H1 (cell line): ENCODE measurements around the gene CNOT2. TPM values are rescaled to one million over a fixed set of nuclear protein-coding genes. Genes with fewer than 3 reads are reported as not detected.

ENCODE experiments used
- CTCF ChIA-PET: fragments of 300-600 bp; sonication (Branson Sonifier 250); formaldehyde crosslinking; loops from one replicate; lab custom pipeline; 2021; ENCODE audit not compliant: partially characterized antibody; lab: Charles Lee
- POLR2A ChIA-PET: fragments of 300-600 bp; sonication (Branson Sonifier 250); formaldehyde crosslinking; loops from one replicate; lab custom pipeline; 2021; ENCODE audit warnings: inconsistent platforms; ENCODE audit not compliant: partially characterized antibody; lab: Charles Lee
- DNase-seq, 2 experiments: peaks; one replicate each; pipeline versions ENCODE4 v3.0.0 to v3.0.0-alpha.2; 2010 to 2022; ENCODE audit warnings: low spot score in 2 of 2, low read depth in 1 of 2, mixed read lengths in 1 of 2
- FAIRE-seq: peaks from 2 replicates; lab custom pipeline; 2011; peaks lifted over from hg19 to GRCh38; lab: Jason Lieb, UNC
- H2AFZ ChIP-seq: 2 replicates; pipeline ENCODE4 v1.8.1; 2012; ENCODE audit warnings: low read length, inconsistent platforms
- H2AK5ac ChIP-seq: 2 replicates; pipeline ENCODE4 v1.6.1; 2013; ENCODE audit warnings: low read depth, low read length
- H2BK120ac ChIP-seq: replicated peaks from 2 replicates; pipeline ENCODE3; 2013; ENCODE audit warnings: low read depth, low read length, inconsistent platforms
- H2BK12ac ChIP-seq: 2 replicates; pipeline ENCODE4 v1.6.1; 2013; ENCODE audit warnings: low read depth, low read length
- H2BK15ac ChIP-seq: 2 replicates; pipeline ENCODE4 v1.6.1; 2013; ENCODE audit warnings: low read length
- H2BK20ac ChIP-seq: 2 replicates; pipeline ENCODE4 v1.6.1; 2013; ENCODE audit warnings: low read length
- H2BK5ac ChIP-seq: 2 replicates; pipeline ENCODE4 v1.6.1; 2013; ENCODE audit warnings: low read depth, low read length
- H3K14ac ChIP-seq: 2 replicates; pipeline ENCODE4 v1.6.1; 2013; ENCODE audit warnings: inconsistent platforms; ENCODE audit not compliant: insufficient read length
- H3K18ac ChIP-seq: 2 replicates; pipeline ENCODE4 v1.6.1; 2013; ENCODE audit warnings: low read length; ENCODE audit errors: extremely low read depth
- H3K23ac ChIP-seq: 2 replicates; pipeline ENCODE4 v1.6.1; 2013; ENCODE audit warnings: inconsistent platforms; ENCODE audit not compliant: insufficient read length
- H3K23me2 ChIP-seq: 2 replicates; pipeline ENCODE4 v1.6.1; 2013; ENCODE audit warnings: low read depth, low read length
- H3K27ac ChIP-seq: 2 replicates; pipeline ENCODE4 v1.6.1; 2011; ENCODE audit warnings: low read depth, low read length, inconsistent platforms
- H3K27me3 ChIP-seq, 4 experiments: replicated peaks in 1 of 4; 1 replicate in 1 of 4; 2 replicates in 3 of 4; pipeline versions ENCODE4 v1.6.1 to v1.8.1; 2011 to 2013; ENCODE audit warnings: low read length in 3 of 4, mild to moderate bottlenecking in 3 of 4, inconsistent platforms in 2 of 4, mixed read lengths in 2 of 4, moderate library complexity in 1 of 4; ENCODE audit not compliant: control insufficient read depth in 3 of 4, insufficient read depth in 3 of 4; ENCODE audit errors: extremely low read depth in 1 of 4
- H3K36me3 ChIP-seq, 4 experiments: 2 replicates each; pipeline versions ENCODE4 v1.6.1 to v1.8.1; 2011 to 2013; ENCODE audit warnings: mild to moderate bottlenecking in 4 of 4, low read length in 3 of 4, moderate library complexity in 2 of 4, control low read depth in 1 of 4, inconsistent platforms in 1 of 4; ENCODE audit not compliant: insufficient read depth in 4 of 4, control insufficient read depth in 2 of 4
- H3K4ac ChIP-seq: replicated peaks from 2 replicates; pipeline ENCODE3; 2013; ENCODE audit warnings: low read length, low read depth, mixed read lengths, inconsistent platforms; ENCODE audit not compliant: insufficient read length
- H3K4me1 ChIP-seq, 4 experiments: replicated peaks in 1 of 4; 1 replicate in 1 of 4; 2 replicates in 3 of 4; pipeline versions ENCODE4 v1.6.1 to v1.8.1; 2011 to 2013; ENCODE audit warnings: low read length in 3 of 4, inconsistent platforms in 2 of 4, mixed read lengths in 1 of 4; ENCODE audit not compliant: insufficient read depth in 4 of 4, control insufficient read depth in 3 of 4
- H3K4me2 ChIP-seq, 2 experiments: 2 replicates each; pipeline versions ENCODE4 v1.6.1 to v1.8.1; 2011 to 2013; ENCODE audit warnings: low read depth in 2 of 2, low read length in 2 of 2, control low read depth in 1 of 2, inconsistent platforms in 1 of 2, mild to moderate bottlenecking in 1 of 2; ENCODE audit not compliant: insufficient read depth in 1 of 2
- H3K4me3 ChIP-seq, 4 experiments: fragments of 200-600, 300-600 bp in 1 of 4; sonication (generic), shearing (Covaris generic), sonication (Bioruptor Twin) in 1 of 4; 2 replicates each; pipeline versions ENCODE4 v1.5.1 to v1.8.1; 2011 to 2016; ENCODE audit warnings: low read length in 4 of 4, low read depth in 3 of 4, control low read depth in 2 of 4, inconsistent platforms in 2 of 4, mild to moderate bottlenecking in 2 of 4, mixed read lengths in 1 of 4, moderate library complexity in 1 of 4; ENCODE audit not compliant: insufficient read depth in 2 of 4; ENCODE audit errors: extremely low read depth in 1 of 4
- H3K56ac ChIP-seq: replicated peaks from 2 replicates; pipeline ENCODE3; 2013; ENCODE audit warnings: low read depth, mild to moderate bottlenecking, mixed read lengths, low read length, inconsistent platforms; ENCODE audit not compliant: insufficient read length
- H3K79me1 ChIP-seq: 2 replicates; pipeline ENCODE4 v1.6.1; 2013; ENCODE audit warnings: low read depth, low read length, control low read depth
- H3K79me2 ChIP-seq, 2 experiments: 2 replicates each; pipeline versions ENCODE4 v1.6.1 to v1.8.1; 2012 to 2013; ENCODE audit warnings: low read length in 2 of 2, mild to moderate bottlenecking in 2 of 2, inconsistent platforms in 1 of 2; ENCODE audit not compliant: insufficient read depth in 2 of 2, control insufficient read depth in 1 of 2
- H3K9ac ChIP-seq, 4 experiments: replicated peaks in 1 of 4; 1 replicate in 1 of 4; 2 replicates in 3 of 4; pipeline versions ENCODE4 v1.6.1 to v1.8.1; 2011 to 2013; ENCODE audit warnings: low read depth in 3 of 4, low read length in 3 of 4, control low read depth in 2 of 4, mild to moderate bottlenecking in 2 of 4, moderate library complexity in 2 of 4, inconsistent platforms in 1 of 4; ENCODE audit errors: extremely low read depth in 1 of 4
- H3K9me3 ChIP-seq, 2 experiments: 2 replicates each; pipeline versions ENCODE4 v1.6.1 to v1.8.1; 2012 to 2013; ENCODE audit warnings: mild to moderate bottlenecking in 2 of 2, moderate library complexity in 2 of 2, control low read depth in 1 of 2, inconsistent platforms in 1 of 2, low read depth in 1 of 2, low read length in 1 of 2, mixed read lengths in 1 of 2; ENCODE audit not compliant: insufficient read depth in 2 of 2
- H4K20me1 ChIP-seq, 2 experiments: replicated peaks in 1 of 2; 2 replicates each; pipeline versions ENCODE3 to v1.8.1; 2011 to 2013; ENCODE audit warnings: inconsistent platforms in 2 of 2, low read length in 2 of 2, mild to moderate bottlenecking in 1 of 2; ENCODE audit not compliant: insufficient read depth in 2 of 2, control insufficient read depth in 1 of 2
- H4K5ac ChIP-seq: 2 replicates; pipeline ENCODE4 v1.6.1; 2013; ENCODE audit warnings: low read length, low read depth, mixed read lengths, inconsistent platforms; ENCODE audit not compliant: insufficient read length
- H4K8ac ChIP-seq: 2 replicates; pipeline ENCODE4 v1.8.0; 2013; ENCODE audit warnings: mild to moderate bottlenecking, moderate library complexity, low read length, inconsistent platforms; ENCODE audit not compliant: insufficient read depth; ENCODE audit errors: extremely low read depth
- H4K91ac ChIP-seq: replicated peaks from 2 replicates; pipeline ENCODE3; 2013; ENCODE audit warnings: low read length, mixed read lengths, inconsistent platforms; ENCODE audit not compliant: insufficient read length
- ATF3 ChIP-seq: IDR thresholded peaks from 2 replicates; pipeline ENCODE4 v1.6.1; 2011; ENCODE audit warnings: low read depth, mild to moderate bottlenecking, low read length; ENCODE audit not compliant: insufficient read depth
- BACH1 ChIP-seq: IDR thresholded peaks from 2 replicates; pipeline ENCODE4 v1.6.1; 2012; ENCODE audit warnings: low read length, improper control_type of control experiment
- CHD2 ChIP-seq: IDR thresholded peaks from 2 replicates; pipeline ENCODE4 v1.6.1; 2012; ENCODE audit warnings: low read length, improper control_type of control experiment
- CREB1 ChIP-seq: IDR thresholded peaks from 2 replicates; pipeline ENCODE4 v1.6.1; 2012; ENCODE audit warnings: inconsistent platforms
- EGR1 ChIP-seq: IDR thresholded peaks from 2 replicates; pipeline ENCODE4 v1.6.1; 2011; ENCODE audit warnings: low read depth, low read length, borderline replicate concordance
- EZH2 ChIP-seq: fragments of 200-600 bp; sonication (generic); IDR thresholded peaks from 2 replicates; pipeline ENCODE4 v1.7.1; 2012; ENCODE audit warnings: low read depth, mild to moderate bottlenecking, moderate library complexity, low read length, inconsistent platforms; ENCODE audit not compliant: severe bottlenecking
- HDAC2 ChIP-seq, 2 experiments: fragments of 300-600 bp in 1 of 2; sonication (generic) in 1 of 2; IDR thresholded peaks; 2 replicates each; pipeline ENCODE4 v1.6.1; 2011 to 2012; ENCODE audit warnings: low read depth in 2 of 2, low read length in 2 of 2, mild to moderate bottlenecking in 2 of 2, moderate library complexity in 2 of 2, borderline replicate concordance in 1 of 2, inconsistent platforms in 1 of 2
- JUN ChIP-seq: IDR thresholded peaks from 2 replicates; pipeline ENCODE4 v1.6.1; 2011; ENCODE audit warnings: low read depth, mild to moderate bottlenecking, improper control_type of control experiment, low read length
- RNF2 ChIP-seq: fragments of 200-900, 300-1000 bp; sonication (generic); IDR thresholded peaks from 2 replicates; pipeline ENCODE4 v1.7.1; 2016; ENCODE audit warnings: borderline replicate concordance, low read depth, mild to moderate bottlenecking, antibody characterized with exemption, low read length; ENCODE audit not compliant: poor library complexity, severe bottlenecking; ENCODE audit errors: missing control alignments
- SP4 ChIP-seq: IDR thresholded peaks from 2 replicates; pipeline ENCODE4 v1.6.1; 2012; ENCODE audit warnings: low read length, inconsistent platforms
- TAF7 ChIP-seq: optimal IDR thresholded peaks from 2 replicates; pipeline ENCODE3; 2011; ENCODE audit warnings: low read depth, mild to moderate bottlenecking, inconsistent platforms, low read length, moderate library complexity, borderline replicate concordance
- USF2 ChIP-seq: IDR thresholded peaks from 2 replicates; pipeline ENCODE4 v1.6.1; 2011; ENCODE audit warnings: low read length, improper control_type of control experiment
- WGBS, 2 experiments: shearing (Covaris generic) in 1 of 2; methylation state at CpG; one replicate each; pipeline versions ENCODE4 v1.1.6 to v1.1.7; 2013 to 2015; ENCODE audit warnings: low lambda C conversion rate in 2 of 2, mixed read lengths in 2 of 2, inconsistent platforms in 1 of 2, low coverage in 1 of 2, missing lambda C conversion rate in 1 of 2; ENCODE audit not compliant: insufficient replicate concordance in 2 of 2, insufficient coverage in 1 of 2, insufficient read length in 1 of 2; ENCODE audit errors: extremely low coverage in 1 of 2, missing lambda C conversion rate in 1 of 2; 5-methylcytosine and 5-hydroxymethylcytosine counted together
- polyA plus RNA-seq, 7 experiments: library from polyadenylated mRNA; depleted of rRNA in 3 of 7; stranded (reverse) in 5 of 7; unstranded in 2 of 7; fragments of >200 nt in 5 of 7; fragments of 200-250 nt in 2 of 7; gene quantifications; 1 replicate in 5 of 7; 2 replicates in 1 of 7; 4 replicates in 1 of 7; pipeline versions ENCODE4 v1.2.1 to v1.2.3, GENCODE V29; 2011 to 2013; ENCODE audit warnings: missing spikeins in 2 of 7, mixed read lengths in 2 of 7
- total RNA-seq: library from RNA; stranded (reverse); fragmentation: NEBNext Ultra II Directional; extraction: Animal tissue kit (Norgen Biotek cat#: 25700); gene quantifications from 2 replicates; pipeline ENCODE4 v1.2.1, GENCODE V29; 2021

The CNOT2 gene
- total and polyA plus RNA-seq, 2 of the 8 experiments (the other 6 are each of a cell fraction or from before 2014, with no cell fraction given): 61.2 to 64.8 TPM

GRCh38 chr12:70389678-70390077 lies 146.4 kb downstream of the CNOT2 start:
- no peak for FAIRE-seq
- Histone ChIP-seq H2BK20ac (no peak overlapping the region), H2BK12ac (no peak overlapping the region), H3K27me3 (no peaks in the 10 kb centered on the region), H4K20me1 (no peaks in the 10 kb centered on the region), H3K14ac (no peak overlapping the region), H3K23ac (no peak overlapping the region), H3K27ac (no peak overlapping the region), H3K36me3 (no peaks in the 10 kb centered on the region), H2BK5ac (no peak overlapping the region), H2AFZ (no peak overlapping the region), H3K9me3 (no peaks in the 10 kb centered on the region), H3K4me2 (no peak overlapping the region), H3K4me3 (no peak overlapping the region), H3K23me2 (no peaks in the 10 kb centered on the region), H2AK5ac (no peak overlapping the region), H4K8ac (no peak overlapping the region), H3K9ac (no peak overlapping the region), H2BK120ac (no peak overlapping the region), H3K79me2 (peaks cover 0 to 2% of the 10 kb centered on the region in 2 experiments; a peak in 1 of 4 replicates), H3K56ac (no peak overlapping the region), H4K91ac (no peak overlapping the region), H3K4me1 (no peaks in the 10 kb centered on the region), H3K4ac (no peak overlapping the region), H3K18ac (no peak overlapping the region), H4K5ac (no peak overlapping the region), H2BK15ac (no peak overlapping the region), H3K79me1 (no peaks in the 10 kb centered on the region)
- POLR2A ChIA-PET: no interaction called here
- 93% methylated on average over 2 of the region's 2 CpGs; no CpG with 5 or more reads in 1 of the 2 experiments for WGBS, 2 experiments
- CTCF ChIA-PET: interaction anchor here (1.3 kb wide), 1 partner anchor 14 kb away, joined by 3 read pairs; no protein-coding TSS in a partner anchor
- DNase-seq: no peak
- TF ChIP-seq TAF7 (no peak), EGR1 (no peak), BACH1 (no peak), SP4 (no peak), CHD2 (no peak), HDAC2 (IDR thresholded peaks at IDR 0.05; ENCODE audit: borderline replicate concordance in 1 of 2, low read depth in 2 of 2, low read length in 2 of 2) (no peak), EZH2 (no peak), ATF3 (no peak), JUN (no peak), USF2 (no peak), CREB1 (no peak), RNF2 (no peak)
